Endothelial cell of umbilical vein (primary cell): ENCODE results near the gene DCAF5. TPM values are rescaled to one million over a fixed set of nuclear protein-coding genes. Genes with fewer than 3 reads are reported as not detected.

Experiments
- BruUV-seq: library from RNA; stranded (reverse); fragments of 400-500 nt; replicated peaks from 2 replicates; lab custom pipeline; 2021; lab: Mats Ljungman, UMichigan
- CTCF ChIA-PET: fragments of 300-600, 350-600 bp; sonication (Branson Sonifier 250); formaldehyde crosslinking; loops from one replicate; lab custom pipeline; 2021; ENCODE audit warnings: antibody characterized with exemption, inconsistent platforms; lab: Charles Lee
- POLR2A ChIA-PET: fragments of 300-600, 350-600 bp; sonication (Branson Sonifier 250); formaldehyde crosslinking; loops from one replicate; lab custom pipeline; 2021; ENCODE audit warnings: antibody characterized with exemption, inconsistent platforms; lab: Charles Lee
- DNase-seq: peaks from one replicate; pipeline ENCODE4 v3.0.0-alpha.2; 2011; ENCODE audit warnings: low read depth, low spot score
- FAIRE-seq: peaks from 2 replicates; lab custom pipeline; 2011; peaks lifted over from hg19 to GRCh38; lab: Jason Lieb, UNC
- H2AFZ ChIP-seq: 2 replicates; pipeline ENCODE4 v1.6.0; 2012; ENCODE audit warnings: low read depth, low read length, control low read depth, inconsistent platforms
- H3K27ac ChIP-seq: 2 replicates; pipeline ENCODE4 v1.5.1; 2011; ENCODE audit warnings: low read depth, mild to moderate bottlenecking, control low read depth, low read length, moderate library complexity; ENCODE audit not compliant: insufficient read depth
- H3K27me3 ChIP-seq, 2 experiments: 2 replicates each; pipeline versions ENCODE4 v1.6.0 to v1.6.1; 2011; ENCODE audit warnings: low read length in 2 of 2, mixed read lengths in 1 of 2; ENCODE audit not compliant: control insufficient read depth in 2 of 2, insufficient read depth in 2 of 2
- H3K36me3 ChIP-seq, 2 experiments: 2 replicates in 1 of 2; 3 replicates in 1 of 2; pipeline ENCODE4 v1.5.1; 2011; ENCODE audit warnings: low read length in 2 of 2, mild to moderate bottlenecking in 1 of 2, moderate library complexity in 1 of 2; ENCODE audit not compliant: control insufficient read depth in 2 of 2, insufficient read depth in 2 of 2; ENCODE audit errors: extremely low read depth in 1 of 2
- H3K4me1 ChIP-seq: 3 replicates; pipeline ENCODE4 v1.5.1; 2011; ENCODE audit warnings: mild to moderate bottlenecking, low read length; ENCODE audit not compliant: control insufficient read depth, insufficient read depth; ENCODE audit errors: extremely low read depth
- H3K4me2 ChIP-seq: 2 replicates; pipeline ENCODE4 v1.6.1; 2011; ENCODE audit warnings: low read length, control low read depth, mixed read lengths; ENCODE audit not compliant: insufficient read depth
- H3K4me3 ChIP-seq, 3 experiments: fragments of 200-600 bp in 1 of 3; sonication (generic), shearing (Covaris generic) in 1 of 3; replicated peaks in 1 of 3; 2 replicates each; pipeline ENCODE4 v1.5.1; 2011 to 2016; ENCODE audit warnings: control low read depth in 3 of 3, low read length in 3 of 3, mild to moderate bottlenecking in 2 of 3, inconsistent platforms in 1 of 3, low read depth in 1 of 3, moderate library complexity in 1 of 3; ENCODE audit not compliant: insufficient read depth in 1 of 3
- H3K79me2 ChIP-seq: 2 replicates; pipeline ENCODE4 v1.6.0; 2012; ENCODE audit warnings: low read length, inconsistent platforms; ENCODE audit not compliant: control insufficient read depth, insufficient read depth
- H3K9ac ChIP-seq: replicated peaks from 2 replicates; pipeline ENCODE3; 2011; ENCODE audit warnings: low read length, control low read depth; ENCODE audit not compliant: insufficient read depth; ENCODE audit errors: extremely low read depth
- H3K9me1 ChIP-seq: replicated peaks from 3 replicates; pipeline ENCODE4 v1.6.0; 2011; ENCODE audit warnings: mild to moderate bottlenecking, low read length; ENCODE audit not compliant: control insufficient read depth, insufficient read depth; ENCODE audit errors: extremely low read depth
- H3K9me3 ChIP-seq: replicated peaks from 2 replicates; pipeline ENCODE4 v1.5.1; 2012; ENCODE audit warnings: low read length, inconsistent platforms; ENCODE audit not compliant: control insufficient read depth, insufficient read depth
- H4K20me1 ChIP-seq: replicated peaks from 2 replicates; pipeline ENCODE3; 2011; ENCODE audit warnings: mild to moderate bottlenecking, low read length; ENCODE audit not compliant: control insufficient read depth, insufficient read depth; ENCODE audit errors: extremely low read depth
- CTCF ChIP-seq, 2 donors: IDR thresholded peaks; 1 replicate in 1 of 2; 2 replicates in 1 of 2; pipeline ENCODE4 v1.5.1; 2011; ENCODE audit warnings: low read length in 2 of 2, mild to moderate bottlenecking in 2 of 2, moderate library complexity in 2 of 2, control low read depth in 1 of 2, inconsistent platforms in 1 of 2, low read depth in 1 of 2; ENCODE audit not compliant: insufficient read depth in 1 of 2; ENCODE audit errors: extremely low read depth in 1 of 2
- EZH2 ChIP-seq: IDR thresholded peaks from 2 replicates; pipeline ENCODE4 v1.6.1; 2012; ENCODE audit warnings: borderline replicate concordance, low read depth, mild to moderate bottlenecking, moderate library complexity, low read length, inconsistent platforms; ENCODE audit not compliant: severe bottlenecking
- FOS ChIP-seq: IDR thresholded peaks from 2 replicates; pipeline ENCODE4 v1.6.1; 2011; ENCODE audit warnings: mild to moderate bottlenecking, low read length, moderate library complexity, borderline replicate concordance; ENCODE audit not compliant: insufficient read depth
- GATA2 ChIP-seq: IDR thresholded peaks from 2 replicates; pipeline ENCODE4 v1.7.0; 2011; ENCODE audit warnings: low read depth, mild to moderate bottlenecking, moderate library complexity, mixed read lengths, low read length; ENCODE audit not compliant: insufficient read length, insufficient read depth
- JUN ChIP-seq: IDR thresholded peaks from 2 replicates; pipeline ENCODE4 v1.6.1; 2011; ENCODE audit warnings: borderline replicate concordance, low read depth; ENCODE audit not compliant: insufficient read length, insufficient read depth
- MAX ChIP-seq: IDR thresholded peaks from 2 replicates; pipeline ENCODE4 v1.6.1; 2011; ENCODE audit not compliant: insufficient read depth, insufficient read length
- MYC ChIP-seq: IDR thresholded peaks from one replicate; pipeline ENCODE4 v1.6.1; 2011; ENCODE audit warnings: mild to moderate bottlenecking, low read depth, low read length
- POLR2A ChIP-seq: IDR thresholded peaks from 2 replicates; pipeline ENCODE4 v1.6.1; 2012; ENCODE audit warnings: low read depth, mild to moderate bottlenecking, control low read depth, low read length
- POLR2AphosphoS5 ChIP-seq: IDR thresholded peaks from 2 replicates; pipeline ENCODE4 v1.6.1; 2012; ENCODE audit warnings: low read depth, mild to moderate bottlenecking, control low read depth, low read length, moderate library complexity; ENCODE audit not compliant: insufficient read depth
- dilution Hi-C: fragments of 300-500 bp; cut with MboI; formaldehyde crosslinking; loops from one replicate; pipeline ENCODE4 v1.15.0; 2019; ENCODE audit warnings: low sequenced_read_pairs; ENCODE audit not compliant: extremely low pct_ligation_motif_present
- intact Hi-C: fragments of 100-400 bp; cut with micrococcal nuclease; formaldehyde crosslinking; loops from one replicate; pipeline ENCODE4 v1.10.0; 2022
- polyA plus RNA-seq, 4 experiments: library from polyadenylated mRNA; depleted of rRNA in 3 of 4; stranded (reverse) in 3 of 4; unstranded in 1 of 4; fragments of >200 nt; gene quantifications; 2 replicates each; pipeline versions ENCODE4 v1.2.1 to v1.2.3, GENCODE V29; 2011 to 2012; ENCODE audit warnings: missing spikeins in 1 of 4
- total RNA-seq: library from RNA; stranded (reverse); gene quantifications from 2 replicates; pipeline ENCODE4 v1.2.3, GENCODE V29; 2021

Gene DCAF5
- total and polyA plus RNA-seq, 2 donors (not counting 3 experiments of a cell fraction or from before 2014, with no cell fraction given): 37.9 to 52.5 TPM

GRCh38 chr14:69096246-69096645 lies 56.7 kb downstream of the DCAF5 start:
- no peak for TF ChIP-seq JUN
- no peak for TF ChIP-seq POLR2A
- TF ChIP-seq EZH2: no peak
- no peak for TF ChIP-seq CTCF (IDR thresholded peaks at IDR 0.05; ENCODE audit: extremely low read depth in 1 of 2, insufficient read depth in 1 of 2, low read depth in 1 of 2, low read length in 2 of 2)
- no peak for TF ChIP-seq MYC
- TF ChIP-seq MAX: no peak
- no peak for TF ChIP-seq GATA2
- no peak for TF ChIP-seq POLR2AphosphoS5
- TF ChIP-seq FOS: no peak
- no TSS peak for BruUV-seq
- H3K27me3 ChIP-seq: no peaks in the 10 kb centered on the region
- no peak overlapping the region for H3K9ac ChIP-seq
- H3K79me2 ChIP-seq: peaks cover 4% of the 10 kb centered on the region
- no peaks in the 10 kb centered on the region for H3K9me3 ChIP-seq
- no peak overlapping the region for H3K27ac ChIP-seq
- intact Hi-C loops: no loop called here
- no peaks in the 10 kb centered on the region for H3K9me1 ChIP-seq
- no peak for DNase-seq
- no peaks in the 10 kb centered on the region for H4K20me1 ChIP-seq
- H3K4me2 ChIP-seq: no peak overlapping the region
- CTCF ChIA-PET: interaction anchor here (1.0 to 2.7 kb wide), 6 partner anchors 43 to 185 kb away, joined by 3 to 14 read pairs (median 4); no protein-coding TSS in a partner anchor
- peaks cover 2 to 5% of the 10 kb centered on the region in 2 experiments for H3K36me3 ChIP-seq
- H3K4me3 ChIP-seq: no peak overlapping the region
- dilution Hi-C loops: no loop called here
- POLR2A ChIA-PET: no interaction called here
- H3K4me1 ChIP-seq: peaks cover 33% of the 10 kb centered on the region
- no peak overlapping the region for H2AFZ ChIP-seq
- no peak for FAIRE-seq
